Osteoblast (primary cell): ENCODE data around the gene PNMT. TPM values are rescaled to one million over a fixed set of nuclear protein-coding genes. Genes with fewer than 3 reads are reported as not detected.

ENCODE experiments used
- DNase-seq: peaks from one replicate; pipeline ENCODE4 v3.0.0; 2011; ENCODE audit warnings: low spot score, mixed read lengths; ENCODE audit not compliant: insufficient read length; ENCODE audit errors: missing footprints
- H2AFZ ChIP-seq: 2 replicates; pipeline ENCODE4 v1.6.0; 2011; ENCODE audit warnings: mild to moderate bottlenecking, low read length
- H3K27ac ChIP-seq: 2 replicates; pipeline ENCODE4 v1.5.1; 2011; ENCODE audit warnings: mild to moderate bottlenecking, low read depth, low read length, moderate library complexity
- H3K27me3 ChIP-seq: 2 replicates; pipeline ENCODE4 v1.6.0; 2012; ENCODE audit warnings: mild to moderate bottlenecking, control low read depth, inconsistent platforms, low read length, moderate library complexity; ENCODE audit not compliant: insufficient read depth
- H3K36me3 ChIP-seq: 2 replicates; pipeline ENCODE4 v1.5.1; 2011; ENCODE audit warnings: mild to moderate bottlenecking, low read length, control low read depth, moderate library complexity; ENCODE audit not compliant: insufficient read depth
- H3K4me1 ChIP-seq: 2 replicates; pipeline ENCODE4 v1.5.1; 2011; ENCODE audit warnings: mild to moderate bottlenecking, low read length, control low read depth, moderate library complexity; ENCODE audit not compliant: insufficient read depth
- H3K4me2 ChIP-seq: 2 replicates; pipeline ENCODE4 v1.6.0; 2011; ENCODE audit warnings: mild to moderate bottlenecking, low read length; ENCODE audit not compliant: insufficient read depth
- H3K4me3 ChIP-seq: fragments of 200-600 bp; sonication (generic); 3 replicates; pipeline ENCODE4 v1.5.1; 2012; ENCODE audit warnings: mild to moderate bottlenecking, low read length, inconsistent platforms; ENCODE audit not compliant: insufficient read depth
- H3K79me2 ChIP-seq: 2 replicates; pipeline ENCODE4 v1.6.0; 2012; ENCODE audit warnings: mild to moderate bottlenecking, low read length, control low read depth, inconsistent platforms; ENCODE audit not compliant: insufficient read depth
- H3K9me3 ChIP-seq: 2 replicates; pipeline ENCODE4 v1.5.1; 2011; ENCODE audit warnings: low read depth, low read length, control low read depth
- H4K20me1 ChIP-seq: 2 replicates; pipeline ENCODE4 v1.6.0; 2012; ENCODE audit warnings: mild to moderate bottlenecking, low read length, control low read depth; ENCODE audit not compliant: insufficient read depth
- CTCF ChIP-seq: IDR thresholded peaks from 2 replicates; pipeline ENCODE4 v1.5.1; 2011; ENCODE audit warnings: mild to moderate bottlenecking, low read depth, low read length, moderate library complexity; ENCODE audit errors: extremely low read depth
- total RNA-seq: library from RNA; depleted of rRNA; stranded (reverse); fragments of >200 nt; gene quantifications from 2 replicates; pipeline ENCODE4 v1.2.3, GENCODE V29; 2012

The PNMT gene
- total RNA-seq, 1 donor = not detected

GRCh38 chr17:39621523-39622379 lies 46.5 kb upstream of the PNMT start:
- DNase-seq = peak; percentile 98
- Histone ChIP-seq H3K4me3 (peak overlapping the region; percentile 44), H3K79me2 (no peaks in the 10 kb centered on the region), H3K4me2 (peak overlapping the region; percentile 81), H3K4me1 (peaks cover 5% of the 10 kb centered on the region), H3K36me3 (no peaks in the 10 kb centered on the region), H2AFZ (peak overlapping the region; percentile 70), H4K20me1 (peaks cover 4% of the 10 kb centered on the region), H3K9me3 (no peaks in the 10 kb centered on the region), H3K27ac (no peak overlapping the region), H3K27me3 (peaks cover 30% of the 10 kb centered on the region)
- TF ChIP-seq CTCF = peak; percentile 100

GRCh38 chr17:39622380-39623006 lies 45.8 kb upstream of the PNMT start:
- Histone ChIP-seq H3K9me3 (no peaks in the 10 kb centered on the region), H2AFZ (peak overlapping the region; percentile 70), H3K4me1 (peaks cover 5% of the 10 kb centered on the region), H4K20me1 (peaks cover 4% of the 10 kb centered on the region), H3K79me2 (no peaks in the 10 kb centered on the region), H3K27me3 (peaks cover 37% of the 10 kb centered on the region), H3K36me3 (no peaks in the 10 kb centered on the region), H3K27ac (no peak overlapping the region), H3K4me2 (peak overlapping the region; percentile 81), H3K4me3 (peak overlapping the region; percentile 44)
- no peak for TF ChIP-seq CTCF
- no peak for DNase-seq

- H3K27me3 ChIP-seq = peaks cover 46% of the 10 kb centered on the region
- H2AFZ ChIP-seq = no peak overlapping the region
- peak; percentile 98 for DNase-seq
Observed at GRCh38 chr17:39623356-39623950, 44.8 kb upstream of the PNMT start.

More at GRCh38 chr17:39623356-39623950, 44.8 kb upstream of the PNMT start:
- Histone ChIP-seq H3K9me3 (no peaks in the 10 kb centered on the region), H3K4me1 (peaks cover 5% of the 10 kb centered on the region), H3K4me2 (no peak overlapping the region), H3K27ac (no peak overlapping the region), H3K79me2 (no peaks in the 10 kb centered on the region), H3K36me3 (no peaks in the 10 kb centered on the region), H4K20me1 (peaks cover 4% of the 10 kb centered on the region), H3K4me3 (no peak overlapping the region)
- TF ChIP-seq CTCF = peak; percentile 86
